ENCODE results near the gene UFD1. TPM values are rescaled to one million over a fixed set of nuclear protein-coding genes. Genes with fewer than 3 reads are reported as not detected.

UFD1 gene
- polyA plus RNA-seq, 1 of the 3 experiments (the other 2 are of a cell fraction) = 111 TPM

DNA sequence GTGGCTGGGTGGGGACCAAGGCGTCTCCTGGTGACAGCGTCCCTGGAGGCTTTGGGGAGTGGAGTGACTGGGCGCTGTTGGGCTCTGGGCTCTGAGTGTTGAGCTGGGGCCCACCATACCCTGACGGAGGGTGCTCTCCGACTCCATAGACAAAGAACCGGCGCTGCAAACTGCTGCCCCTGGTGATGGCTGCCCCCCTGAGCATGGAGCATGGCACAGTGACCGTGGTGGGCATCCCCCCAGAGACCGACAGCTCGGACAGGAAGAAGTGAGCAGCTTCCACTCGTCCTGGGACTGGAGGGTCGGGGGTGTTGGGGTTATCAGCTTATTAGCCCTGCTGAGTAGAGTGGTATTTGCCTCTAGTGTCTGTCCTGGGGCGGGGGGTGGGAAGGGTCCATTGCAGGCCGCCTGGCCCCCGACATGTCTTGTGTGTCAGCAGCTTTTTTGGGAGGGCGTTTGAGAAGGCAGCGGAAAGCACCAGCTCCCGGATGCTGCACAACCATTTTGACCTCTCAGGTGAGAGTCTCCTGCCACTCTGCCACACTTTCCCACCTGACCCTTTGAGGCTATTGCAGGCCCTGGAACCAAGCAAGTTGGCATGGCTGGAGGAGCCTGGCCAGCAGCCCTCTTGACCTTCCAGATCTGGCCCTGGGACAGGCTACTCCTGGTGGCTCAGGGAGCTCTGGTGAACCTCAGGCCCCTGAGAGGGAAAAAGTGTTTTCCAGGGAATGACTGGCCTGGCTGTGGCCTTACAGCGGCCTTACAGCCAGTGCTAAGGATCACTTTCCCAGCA is 37.6 kb upstream of the UFD1 start (continued):
- TF ChIP-seq USF2 (IDR thresholded peaks at IDR 0.05; ENCODE audit: borderline replicate concordance, low read depth, low read length) (no peak), RFX5 (IDR thresholded peaks at IDR 0.05; ENCODE audit: low read length) (no peak), EP300 (IDR thresholded peaks at IDR 0.05; ENCODE audit: borderline replicate concordance in 1 of 2, low read depth in 1 of 2, low read length in 1 of 2) (no peak), SMC3 (IDR thresholded peaks at IDR 0.05; ENCODE audit: low read depth, low read length) (no peak)
- TF ChIP-seq, protein P1, sequence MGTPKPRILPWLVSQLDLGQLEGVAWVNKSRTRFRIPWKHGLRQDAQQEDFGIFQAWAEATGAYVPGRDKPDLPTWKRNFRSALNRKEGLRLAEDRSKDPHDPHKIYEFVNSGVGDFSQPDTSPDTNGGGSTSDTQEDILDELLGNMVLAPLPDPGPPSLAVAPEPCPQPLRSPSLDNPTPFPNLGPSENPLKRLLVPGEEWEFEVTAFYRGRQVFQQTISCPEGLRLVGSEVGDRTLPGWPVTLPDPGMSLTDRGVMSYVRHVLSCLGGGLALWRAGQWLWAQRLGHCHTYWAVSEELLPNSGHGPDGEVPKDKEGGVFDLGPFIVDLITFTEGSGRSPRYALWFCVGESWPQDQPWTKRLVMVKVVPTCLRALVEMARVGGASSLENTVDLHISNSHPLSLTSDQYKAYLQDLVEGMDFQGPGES (IDR thresholded peaks at IDR 0.05; ENCODE audit: low read depth, low read length) = no peak

DNA sequence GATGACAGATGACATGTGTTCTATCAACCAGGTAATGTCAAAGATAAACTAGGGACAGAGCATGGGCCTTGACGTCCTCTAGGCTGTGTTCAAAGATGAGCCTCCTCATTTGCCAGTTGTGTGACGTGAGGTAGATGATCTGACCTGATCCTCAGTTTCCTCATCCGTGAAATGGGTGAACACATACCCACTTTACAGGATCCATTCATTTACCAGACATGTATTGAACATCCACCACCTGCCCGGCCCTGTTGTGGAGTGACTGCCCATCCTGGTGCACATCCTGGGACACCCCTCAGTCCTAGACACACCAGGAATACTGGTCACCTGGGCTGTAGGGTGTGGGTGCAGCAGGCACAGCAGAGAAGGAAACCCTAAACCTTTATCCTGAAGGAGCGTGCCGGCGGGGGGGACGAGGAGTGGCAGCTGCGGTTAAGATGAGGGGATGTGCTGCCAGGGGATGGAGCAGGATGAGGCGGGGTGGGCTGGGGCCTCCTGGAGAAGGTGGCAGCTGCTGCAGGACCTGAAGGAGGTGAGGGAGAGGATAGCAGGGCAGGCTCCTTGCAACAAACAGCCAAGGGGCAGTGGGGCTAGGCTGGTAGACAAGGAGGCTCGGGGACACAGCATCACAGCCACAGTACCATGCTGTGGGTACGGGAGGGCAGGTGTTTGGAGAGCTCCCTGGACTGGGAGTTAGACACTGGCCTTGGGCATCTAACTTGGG is 36.8 kb upstream of the UFD1 start:
- Histone ChIP-seq H3K36me3 (replicated peaks in 1 of 2; ENCODE audit: control insufficient read depth in 1 of 2, insufficient read depth in 2 of 2, low read length in 1 of 2) (peaks cover 7 to 10% of the 10 kb centered on the region in 2 experiments), H3K4me1 (ENCODE audit: control insufficient read depth in 1 of 2, insufficient read depth in 2 of 2, low read depth in 1 of 2, low read length in 1 of 2) (no peaks in the 10 kb centered on the region), H4K20me1 (ENCODE audit: insufficient read depth) (no peaks in the 10 kb centered on the region), H3K9ac (no peak overlapping the region), H2AFZ (ENCODE audit: low read depth) (no peak overlapping the region), H3K9me2 (no peaks in the 10 kb centered on the region), H3K9me3 (peaks cover 5% of the 10 kb centered on the region; the same call in 1 of the 2 replicates), H3K79me2 (ENCODE audit: insufficient read depth) (no peaks in the 10 kb centered on the region), H3F3A (replicated peaks; ENCODE audit: insufficient read depth) (no peaks in the 10 kb centered on the region), H3K4me2 (no peak overlapping the region), H3K4me3 (ENCODE audit: low read depth in 2 of 2, low read length in 1 of 2) (no peak overlapping the region), H3K27ac (ENCODE audit: low read depth in 2 of 2, low read length in 1 of 2) (no peak overlapping the region), H3K27me3 (ENCODE audit: insufficient read depth) (no peaks in the 10 kb centered on the region)
- DNase-seq = no peak
- WGBS (ENCODE audit: low lambda C conversion rate) = 97% methylated on average over 12 of the region's 12 CpGs
- ChIA-PET CTCF (interaction anchor here (0.6 to 5.0 kb wide), 2 partner anchors 114 to 284 kb away, joined by 3 to 16 read pairs; no protein-coding TSS in a partner anchor), POLR2A (no interaction called here)
- no peak for TF ChIP-seq USF1 (IDR thresholded peaks at IDR 0.05; ENCODE audit: borderline replicate concordance, low read depth)
- no peak for TF ChIP-seq TCF12 (IDR thresholded peaks at IDR 0.05)
- TF ChIP-seq JUND (IDR thresholded peaks at IDR 0.05) = no peak
- no peak for TF ChIP-seq ZBTB33 (IDR thresholded peaks at IDR 0.05; ENCODE audit: borderline replicate concordance, low read depth)
- no peak for TF ChIP-seq MEF2A (IDR thresholded peaks at IDR 0.05; ENCODE audit: borderline replicate concordance, low read depth)
- TF ChIP-seq RAD21 (IDR thresholded peaks at IDR 0.05; ENCODE audit: low read length) = no peak
- no peak for TF ChIP-seq GATA2 (CRISPR knock-in tag; IDR thresholded peaks at IDR 0.05)
- TF ChIP-seq, protein P2, sequence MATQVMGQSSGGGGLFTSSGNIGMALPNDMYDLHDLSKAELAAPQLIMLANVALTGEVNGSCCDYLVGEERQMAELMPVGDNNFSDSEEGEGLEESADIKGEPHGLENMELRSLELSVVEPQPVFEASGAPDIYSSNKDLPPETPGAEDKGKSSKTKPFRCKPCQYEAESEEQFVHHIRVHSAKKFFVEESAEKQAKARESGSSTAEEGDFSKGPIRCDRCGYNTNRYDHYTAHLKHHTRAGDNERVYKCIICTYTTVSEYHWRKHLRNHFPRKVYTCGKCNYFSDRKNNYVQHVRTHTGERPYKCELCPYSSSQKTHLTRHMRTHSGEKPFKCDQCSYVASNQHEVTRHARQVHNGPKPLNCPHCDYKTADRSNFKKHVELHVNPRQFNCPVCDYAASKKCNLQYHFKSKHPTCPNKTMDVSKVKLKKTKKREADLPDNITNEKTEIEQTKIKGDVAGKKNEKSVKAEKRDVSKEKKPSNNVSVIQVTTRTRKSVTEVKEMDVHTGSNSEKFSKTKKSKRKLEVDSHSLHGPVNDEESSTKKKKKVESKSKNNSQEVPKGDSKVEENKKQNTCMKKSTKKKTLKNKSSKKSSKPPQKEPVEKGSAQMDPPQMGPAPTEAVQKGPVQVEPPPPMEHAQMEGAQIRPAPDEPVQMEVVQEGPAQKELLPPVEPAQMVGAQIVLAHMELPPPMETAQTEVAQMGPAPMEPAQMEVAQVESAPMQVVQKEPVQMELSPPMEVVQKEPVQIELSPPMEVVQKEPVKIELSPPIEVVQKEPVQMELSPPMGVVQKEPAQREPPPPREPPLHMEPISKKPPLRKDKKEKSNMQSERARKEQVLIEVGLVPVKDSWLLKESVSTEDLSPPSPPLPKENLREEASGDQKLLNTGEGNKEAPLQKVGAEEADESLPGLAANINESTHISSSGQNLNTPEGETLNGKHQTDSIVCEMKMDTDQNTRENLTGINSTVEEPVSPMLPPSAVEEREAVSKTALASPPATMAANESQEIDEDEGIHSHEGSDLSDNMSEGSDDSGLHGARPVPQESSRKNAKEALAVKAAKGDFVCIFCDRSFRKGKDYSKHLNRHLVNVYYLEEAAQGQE (IDR thresholded peaks at IDR 0.05; ENCODE audit: low read depth, low read length) = no peak
- no peak for TF ChIP-seq SMC3 (IDR thresholded peaks at IDR 0.05; ENCODE audit: low read depth, low read length)

Data from SK-N-SH (cell line).